ENCODE measurements around the gene FMOD.
"Not testable (repeated sequence)": the region's sequence is repeated elsewhere in the genome, so short reads cannot be mapped to it uniquely, and the experiment has no call there.

Gene FMOD

DNA sequence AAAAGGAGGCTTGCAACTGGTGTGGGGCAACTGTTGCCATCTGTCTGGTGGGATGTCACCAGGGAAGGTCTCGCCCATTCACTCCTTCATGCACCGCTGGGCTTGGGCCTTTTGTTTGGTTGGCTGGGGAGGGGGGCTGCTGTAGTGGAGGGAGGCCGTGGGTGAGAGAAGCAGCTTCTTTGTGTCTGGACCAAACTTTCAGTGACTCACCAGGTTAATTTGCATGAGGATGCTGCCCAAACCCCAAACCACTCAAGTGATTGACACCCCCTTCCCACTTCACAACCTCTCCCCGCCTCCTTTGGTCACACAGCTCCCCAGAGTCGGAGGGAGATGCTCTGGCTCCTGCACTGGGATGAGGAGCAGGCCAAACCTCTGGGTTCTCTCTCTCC, 25.9 kb downstream of the FMOD start:
- peak; percentile 71 for DNase-seq

DNA sequence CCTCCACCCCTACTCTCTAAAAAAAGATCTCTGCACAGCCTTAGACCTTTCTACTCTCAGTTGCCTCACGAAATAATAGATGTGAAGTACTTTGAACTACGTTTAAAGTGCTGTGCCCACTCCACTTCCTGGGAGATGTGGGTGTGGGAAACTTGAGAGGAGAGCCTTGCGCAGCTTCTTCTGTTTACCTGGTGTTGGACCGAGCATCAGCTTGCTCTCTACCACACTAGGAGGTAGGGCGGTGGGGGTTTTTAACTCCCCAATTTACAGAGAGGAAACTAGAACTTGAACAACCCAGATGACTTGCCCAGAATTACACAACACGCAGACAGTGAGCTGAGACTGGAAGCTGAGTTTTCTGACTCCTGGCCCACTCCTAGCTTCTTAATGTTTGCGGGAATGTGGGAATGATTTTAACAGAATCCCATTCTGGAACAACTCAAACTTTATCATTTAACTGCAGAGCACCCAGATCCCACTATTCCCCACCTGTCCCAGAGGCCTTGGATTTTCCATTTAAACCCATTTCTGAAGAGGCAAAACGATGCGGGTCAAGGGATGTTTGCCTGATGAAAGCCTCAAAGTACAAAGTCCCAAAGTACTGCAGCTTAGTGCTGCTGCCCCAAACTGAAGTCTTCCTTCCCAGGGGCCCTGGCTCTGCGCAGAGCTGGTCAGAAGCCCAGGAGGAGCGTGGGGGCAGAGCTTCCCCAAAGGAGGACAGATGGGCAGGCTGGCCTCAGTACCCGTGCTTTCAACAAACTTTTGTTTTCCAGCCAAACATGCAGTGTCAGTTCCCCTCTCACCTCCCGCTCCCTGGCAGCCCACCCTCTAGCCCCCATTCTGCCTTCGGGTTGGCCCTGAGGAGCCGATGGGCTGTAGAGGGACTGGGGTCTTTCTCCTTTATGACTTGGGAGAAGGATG, 26.6 kb downstream of the FMOD start:
- DNase-seq, result peak; percentile 55

DNA sequence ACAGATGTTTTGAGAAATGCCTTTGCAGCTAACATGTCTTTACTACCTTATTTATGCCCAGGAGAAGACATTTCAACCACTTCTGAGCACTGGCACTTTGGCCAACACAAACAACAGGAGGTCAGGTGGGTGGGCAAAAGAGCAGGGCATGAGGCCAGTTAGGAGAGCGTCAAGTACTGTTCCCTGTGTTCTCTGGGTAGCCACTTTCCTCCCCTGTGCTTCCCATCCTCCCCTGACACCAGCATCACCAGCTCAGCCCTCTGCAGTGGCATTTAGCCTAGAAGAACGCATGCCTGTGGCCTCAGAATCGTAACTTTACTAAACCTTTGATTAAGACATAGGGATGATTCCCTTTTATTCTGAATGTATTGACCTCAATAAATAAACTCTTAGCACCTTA, 27.3 kb downstream of the FMOD start:
- no peak for DNase-seq

GRCh38 chr1:203322500-203323179, 28.3 kb downstream of the FMOD start:
- DNase-seq, result no peak

DNA sequence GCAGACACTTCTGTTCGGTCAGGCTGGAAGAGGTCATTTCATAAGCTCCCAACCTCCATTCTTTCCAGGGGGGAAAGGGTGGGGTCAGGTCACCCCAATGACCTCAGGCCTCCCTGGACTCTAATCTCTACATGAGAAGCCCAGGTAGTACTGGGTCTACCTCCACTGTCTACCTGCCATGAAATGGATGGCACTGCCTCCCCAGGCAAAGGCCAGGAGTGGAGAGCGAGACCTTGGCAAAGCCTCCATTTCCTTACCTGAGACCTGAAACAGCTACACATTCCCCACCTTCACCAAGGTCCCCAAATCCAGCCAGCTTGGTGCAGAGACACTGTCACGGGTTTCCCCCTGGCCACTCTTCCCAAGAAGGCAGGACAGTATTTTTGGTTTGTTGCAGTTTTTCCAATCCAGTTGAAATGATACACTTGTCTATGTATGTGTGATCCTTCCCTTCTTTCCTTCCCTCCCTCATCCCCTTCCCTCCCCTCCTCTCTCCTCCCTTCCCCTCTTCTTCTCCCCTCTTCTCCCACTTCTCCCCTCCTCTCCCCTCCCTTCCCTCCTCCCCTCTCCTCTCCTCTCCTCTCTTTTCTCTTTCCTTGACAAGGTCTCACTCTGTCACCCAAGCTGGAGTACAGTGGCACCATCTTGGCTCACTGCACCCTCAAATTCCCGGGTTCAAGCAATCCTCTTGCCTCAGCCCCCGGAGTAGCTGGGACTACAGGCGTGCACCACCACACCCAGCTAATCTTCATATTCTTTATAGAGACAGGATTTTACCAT, 29.5 kb downstream of the FMOD start:
- DNase-seq, result no peak

DNA sequence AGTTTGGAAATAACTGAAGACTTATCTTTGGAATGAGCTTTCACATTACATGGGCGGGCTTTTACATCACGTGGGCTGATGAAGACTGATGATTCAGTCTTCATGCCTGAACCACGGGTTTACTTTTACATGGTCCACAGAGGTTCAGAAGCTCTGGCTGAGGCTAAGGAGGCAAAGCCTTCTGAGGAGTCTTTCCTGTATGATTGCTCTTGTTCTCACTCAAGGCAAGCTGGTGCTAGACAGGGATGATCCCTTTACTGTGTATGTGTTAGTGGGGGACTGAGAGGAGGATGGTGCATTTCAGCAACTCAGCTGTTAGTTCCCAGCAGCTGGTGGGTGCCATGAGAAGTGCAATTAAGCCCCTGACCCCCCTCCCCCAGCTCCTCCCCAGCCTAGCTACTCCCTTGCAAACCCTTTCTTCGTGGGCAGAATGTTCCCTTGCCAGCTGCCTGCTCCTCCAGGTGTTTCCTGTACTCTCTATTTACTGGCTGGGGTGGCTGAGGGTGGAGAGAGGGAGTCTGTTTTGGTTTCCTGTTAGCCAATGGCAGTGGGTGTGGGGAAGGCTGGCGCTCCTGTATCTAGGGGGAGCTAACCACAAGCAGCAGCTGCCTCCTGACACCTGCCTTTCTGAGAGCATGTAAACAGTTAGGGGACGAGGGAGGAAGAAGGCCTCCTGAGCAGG, 30.2 kb downstream of the FMOD start:
- peak; percentile 57 for DNase-seq

DNA sequence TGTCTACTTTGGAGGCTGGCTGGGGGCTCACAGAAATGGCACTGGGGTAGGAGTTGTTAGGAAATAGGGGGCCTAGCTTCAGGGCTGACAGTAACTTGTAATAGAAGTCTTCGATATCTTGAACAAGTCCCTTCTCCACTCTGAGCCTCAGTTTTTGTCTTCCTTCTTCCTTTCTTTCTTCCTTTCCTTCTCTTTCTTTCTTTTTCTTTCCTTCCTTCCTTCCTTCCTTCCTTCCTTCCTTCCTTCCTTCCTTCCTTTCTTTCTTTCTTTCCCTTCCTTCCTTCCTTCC, 32.7 kb downstream of the FMOD start:
- DNase-seq, result no peak

GRCh38 chr1:203317429-203318228, 33.3 kb downstream of the FMOD start:
- DNase-seq, result no peak

GRCh38 chr1:203316626-203317093, 34.3 kb downstream of the FMOD start:
- no peak for DNase-seq

GRCh38 chr1:203314025-203314759, 36.7 kb downstream of the FMOD start:
- DNase-seq, result not testable (repeated sequence)

DNA sequence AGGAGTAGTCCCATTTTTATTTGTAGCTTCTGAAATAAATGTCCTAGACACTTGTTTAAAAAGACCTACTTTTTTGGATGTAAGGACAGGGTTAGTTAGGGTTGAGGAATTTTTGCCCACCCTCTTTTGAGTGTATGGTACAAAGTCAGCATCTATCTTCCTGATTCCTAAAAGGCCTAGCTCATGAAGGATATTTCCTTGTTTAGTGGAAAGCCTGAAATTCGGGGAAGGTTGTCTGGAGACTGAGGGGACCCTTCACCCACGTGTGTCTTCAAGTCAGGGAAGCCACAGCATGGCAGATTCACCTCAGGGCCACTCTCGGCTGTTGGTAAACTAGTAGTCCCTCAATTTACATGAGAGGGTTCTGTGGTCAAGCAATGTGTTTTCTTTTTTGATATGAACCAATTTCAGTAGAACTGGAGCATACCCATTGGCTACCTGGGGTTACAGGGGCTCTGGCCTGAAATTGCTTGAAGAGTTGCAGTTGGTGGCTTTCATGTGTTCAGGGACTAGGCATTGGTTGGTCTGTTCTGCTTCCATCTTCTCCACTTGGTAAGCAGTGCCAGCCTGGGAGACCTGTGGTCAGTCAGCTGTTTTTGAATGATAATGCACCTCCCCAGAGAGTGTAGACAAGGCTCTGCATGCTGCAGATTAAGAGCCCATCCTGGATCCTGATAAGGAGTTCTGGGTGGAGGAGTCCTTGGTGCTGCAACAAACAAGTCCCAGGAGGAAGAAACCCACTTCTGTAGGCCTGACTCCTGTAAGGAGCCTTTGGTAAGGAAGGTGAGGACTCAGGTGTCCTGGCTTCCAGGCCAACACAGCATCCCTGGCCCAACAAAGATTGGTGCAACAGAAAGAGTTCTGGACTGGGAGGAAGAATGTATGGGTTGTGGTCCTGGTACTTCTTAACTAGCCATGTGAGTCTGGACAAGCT, 39.3 kb downstream of the FMOD start:
- no peak for DNase-seq

- no peak for DNase-seq
Measured at GRCh38 chr1:203308923-203309331, 42.0 kb downstream of the FMOD start.

DNA sequence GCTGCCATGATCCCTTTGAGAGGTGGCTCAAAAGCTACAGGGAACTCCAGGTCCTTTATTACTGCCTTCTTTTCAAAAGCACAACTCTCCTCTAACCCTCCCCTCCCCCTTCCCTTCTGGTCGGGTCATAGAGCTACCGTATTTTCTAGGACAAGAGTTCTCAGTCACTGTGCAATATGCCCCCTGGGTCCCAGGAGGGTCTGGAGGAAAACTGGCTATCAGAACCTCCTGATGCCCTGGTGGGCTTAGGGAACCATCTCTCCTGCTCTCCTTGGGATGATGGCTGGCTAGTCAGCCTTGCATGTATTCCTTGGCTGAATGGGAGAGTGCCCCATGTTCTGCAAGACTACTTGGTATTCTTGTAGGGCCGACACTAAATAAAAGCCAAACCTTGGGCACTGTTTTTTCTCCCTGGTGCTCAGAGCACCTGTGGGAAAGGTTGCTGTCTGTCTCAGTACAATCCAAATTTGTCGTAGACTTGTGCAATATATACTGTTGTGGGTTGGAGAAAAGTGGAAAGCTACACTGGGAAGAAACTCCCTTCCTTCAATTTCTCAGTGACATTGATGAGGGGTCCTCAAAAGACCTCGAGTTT, 42.5 kb downstream of the FMOD start:
- no peak for DNase-seq

DNA sequence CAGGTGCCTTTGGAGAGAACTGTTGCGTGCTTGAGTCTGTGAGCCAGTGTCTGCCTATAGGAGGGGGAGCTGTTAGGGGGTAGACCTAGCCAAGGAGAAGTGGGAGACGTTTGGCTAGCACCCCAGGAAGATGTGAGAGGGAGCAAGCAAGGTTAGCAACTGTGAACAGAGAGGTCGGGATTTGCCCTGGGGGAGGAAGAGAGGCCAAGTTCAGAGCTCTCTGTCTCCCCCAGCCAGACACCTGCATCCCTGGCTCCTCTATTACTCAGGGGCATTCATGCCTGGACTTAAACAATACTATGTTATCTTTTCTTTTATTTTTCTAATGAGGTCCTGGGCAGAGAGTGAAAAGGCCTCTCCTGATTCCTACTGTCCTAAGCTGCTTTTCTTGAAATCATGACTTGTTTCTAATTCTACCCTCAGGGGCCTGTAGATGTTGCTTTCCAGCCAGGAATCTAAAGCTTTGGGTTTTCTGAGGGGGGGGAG, 43.2 kb downstream of the FMOD start:
- DNase-seq, result no peak

GRCh38 chr1:203306965-203307541, 43.9 kb downstream of the FMOD start:
- peak; percentile 69 for DNase-seq

DNA sequence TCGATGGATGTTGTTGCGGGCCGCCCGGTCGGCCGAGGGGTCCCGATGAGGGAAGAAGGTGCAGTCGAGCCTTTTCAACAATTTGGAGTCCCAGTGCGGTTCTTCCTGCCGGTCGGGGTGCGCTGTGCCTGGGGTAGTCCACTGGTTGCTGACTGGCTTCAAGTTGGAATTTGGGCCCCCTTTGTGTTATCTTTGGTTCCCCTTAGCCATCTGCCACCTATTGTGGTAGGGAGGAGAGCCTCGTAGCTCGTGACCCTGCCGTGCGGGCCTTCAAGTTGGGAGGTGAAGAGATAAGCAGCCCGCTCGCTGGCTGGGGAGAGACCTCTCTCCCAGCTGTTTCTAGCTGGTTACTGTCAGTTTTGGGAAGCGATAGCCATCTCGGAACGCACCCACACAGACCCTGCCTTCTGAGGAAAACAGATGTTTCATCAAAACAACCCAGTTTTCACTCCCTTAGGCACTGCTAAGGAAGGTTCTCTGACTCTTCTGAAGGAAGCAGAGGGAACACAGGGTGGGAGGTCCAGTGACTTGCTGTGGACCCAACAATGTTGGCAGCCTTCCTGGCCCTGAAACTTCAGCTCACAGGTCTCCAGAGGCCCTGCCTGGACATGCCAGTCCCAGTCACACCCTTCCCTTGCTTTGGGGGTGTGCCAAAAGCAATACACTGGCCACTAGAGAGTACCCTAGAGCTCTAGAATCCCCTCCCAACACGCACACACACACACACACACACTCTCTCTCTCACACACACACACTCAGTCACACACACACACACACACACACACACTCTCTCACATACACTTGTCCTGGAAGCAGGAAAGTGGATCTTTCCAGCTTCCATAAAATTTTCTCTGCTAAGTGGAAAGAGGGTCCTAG, 44.6 kb downstream of the FMOD start:
- peak; percentile 60 for DNase-seq

GRCh38 chr1:203305809-203306088, 45.2 kb downstream of the FMOD start:
- no peak for DNase-seq

Data from stimulated activated CD4-positive, alpha-beta T cell treated with anti-CD3 and anti-CD28 coated beads, Interleukin-15, amount 100 ng/mL, for 24 hours (primary cell).